ENCODE results near the gene SCN5A. TPM values are rescaled to one million over a fixed set of nuclear protein-coding genes. Genes with fewer than 3 reads are reported as not detected.

SCN5A gene
- total and polyA plus RNA-seq, 2 of the 8 experiments (the other 6 are each of a cell fraction or from before 2014, with no cell fraction given): 4.8 to 11.4 TPM

DNA sequence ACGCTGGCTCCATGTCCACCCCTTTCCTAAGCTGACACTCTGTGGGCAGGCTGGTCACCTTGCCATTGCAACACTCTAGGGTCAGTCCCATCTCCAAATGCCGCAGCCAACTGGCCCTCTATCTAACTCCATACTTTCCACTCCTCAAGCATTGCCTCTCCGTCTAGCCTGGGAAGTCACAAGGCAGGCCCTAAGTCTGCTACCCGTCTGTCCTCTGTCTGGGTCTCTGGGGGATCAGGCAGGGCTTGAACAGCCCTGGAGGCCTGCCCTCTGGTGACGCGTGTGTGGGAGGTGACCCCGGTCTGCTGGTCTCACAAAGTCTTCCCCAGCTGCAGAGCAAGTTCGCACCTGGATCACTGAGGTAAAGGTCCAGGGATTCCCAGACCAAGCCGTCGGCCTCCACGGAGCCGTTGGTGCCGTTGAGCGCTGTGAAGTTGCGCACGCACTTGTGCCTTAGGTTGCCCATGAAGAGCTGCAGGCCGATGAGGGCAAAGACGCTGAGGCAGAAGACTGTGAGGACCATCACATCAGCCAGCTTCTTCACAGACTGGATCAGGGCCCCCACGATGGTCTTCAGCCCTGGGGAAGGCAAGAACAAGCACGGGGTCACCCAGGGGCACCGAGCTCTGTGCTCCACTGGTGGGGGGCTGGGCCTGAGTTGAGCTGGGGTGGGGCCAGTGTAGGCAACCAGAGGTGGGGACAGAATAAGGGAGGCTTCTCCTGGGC lies 39.9 kb downstream of the SCN5A start:
- WGBS, 2 experiments (ENCODE audit: extremely low coverage in 1 of 2, insufficient coverage in 1 of 2, insufficient read length in 1 of 2, insufficient replicate concordance in 2 of 2, low coverage in 1 of 2, low lambda C conversion rate in 2 of 2, missing lambda C conversion rate in 1 of 2): 90% methylated on average over 21 of the region's 21 CpGs; no CpG with 5 or more reads in 1 of the 2 experiments
- no peak overlapping the region for H3K27ac ChIP-seq (ENCODE audit: low read depth, low read length)
- peaks cover 0 to 2% of the 10 kb centered on the region in 2 experiments for H4K20me1 ChIP-seq (replicated peaks in 1 of 2; ENCODE audit: control insufficient read depth in 1 of 2, insufficient read depth in 2 of 2, low read length in 2 of 2)
- no peaks in the 10 kb centered on the region for H3K79me1 ChIP-seq (ENCODE audit: low read depth, low read length)
- H3K79me2 ChIP-seq (ENCODE audit: control insufficient read depth in 1 of 2, insufficient read depth in 2 of 2, low read length in 2 of 2): no peaks in the 10 kb centered on the region
- H3K14ac ChIP-seq (ENCODE audit: insufficient read length): no peak overlapping the region
- H2BK15ac ChIP-seq (ENCODE audit: low read length): no peak overlapping the region
- H2AFZ ChIP-seq (ENCODE audit: low read length): no peak overlapping the region
- no peak overlapping the region for H3K18ac ChIP-seq (ENCODE audit: extremely low read depth, low read length)
- H2BK120ac ChIP-seq (replicated peaks; ENCODE audit: low read depth, low read length): no peak overlapping the region
- no peak overlapping the region for H2BK12ac ChIP-seq (ENCODE audit: low read depth, low read length)
- H4K5ac ChIP-seq (ENCODE audit: insufficient read length, low read depth, low read length): no peak overlapping the region
- no peak overlapping the region for H4K91ac ChIP-seq (replicated peaks; ENCODE audit: insufficient read length, low read length)
- no peak overlapping the region for H2AK5ac ChIP-seq (ENCODE audit: low read depth, low read length)
- H3K4me1 ChIP-seq (replicated peaks in 1 of 4; ENCODE audit: control insufficient read depth in 3 of 4, insufficient read depth in 4 of 4, low read length in 3 of 4): no peaks in the 10 kb centered on the region
- no peaks in the 10 kb centered on the region for H3K27me3 ChIP-seq (replicated peaks in 1 of 4; ENCODE audit: control insufficient read depth in 3 of 4, extremely low read depth in 1 of 4, insufficient read depth in 3 of 4, low read length in 3 of 4)
- no peak overlapping the region for H4K8ac ChIP-seq (ENCODE audit: extremely low read depth, insufficient read depth, low read length)
- no peak overlapping the region for H3K56ac ChIP-seq (replicated peaks; ENCODE audit: insufficient read length, low read depth, low read length)
- H3K9me3 ChIP-seq (ENCODE audit: insufficient read depth in 2 of 2, low read depth in 1 of 2, low read length in 1 of 2): no peaks in the 10 kb centered on the region
- no peak overlapping the region for H3K4me3 ChIP-seq (ENCODE audit: extremely low read depth in 1 of 4, insufficient read depth in 2 of 4, low read depth in 3 of 4, low read length in 4 of 4)
- H3K36me3 ChIP-seq (ENCODE audit: control insufficient read depth in 2 of 4, insufficient read depth in 4 of 4, low read length in 3 of 4): no peaks in the 10 kb centered on the region; a peak in 1 of 8 replicates
- no peak overlapping the region for H2BK20ac ChIP-seq (ENCODE audit: low read length)
- ChIA-PET POLR2A (ENCODE audit: partially characterized antibody) (no interaction called here), CTCF (ENCODE audit: partially characterized antibody) (interaction anchor here (1.1 to 30.9 kb wide), 3 partner anchors 27 to 88 kb away, joined by 3 to 538 read pairs (median 22); partner anchors contain the start of gene SCN5A)
- DNase-seq (ENCODE audit: low read depth in 1 of 2, low spot score in 2 of 2) (no peak), FAIRE-seq (no peak)
- no peak overlapping the region for H3K4ac ChIP-seq (replicated peaks; ENCODE audit: insufficient read length, low read depth, low read length)
- H3K4me2 ChIP-seq (ENCODE audit: insufficient read depth in 1 of 2, low read depth in 2 of 2, low read length in 2 of 2): no peak overlapping the region
- H2BK5ac ChIP-seq (ENCODE audit: low read depth, low read length): no peak overlapping the region
- H3K23me2 ChIP-seq (ENCODE audit: low read depth, low read length): no peaks in the 10 kb centered on the region
- no peak overlapping the region for H3K9ac ChIP-seq (replicated peaks in 1 of 4; ENCODE audit: extremely low read depth in 1 of 4, low read depth in 3 of 4, low read length in 3 of 4)
- no peak overlapping the region for H3K23ac ChIP-seq (ENCODE audit: insufficient read length)
- TF ChIP-seq GTF2F1 (IDR thresholded peaks at IDR 0.05; ENCODE audit: borderline replicate concordance, low read depth, low read length) (no peak), KDM4A (IDR thresholded peaks at IDR 0.05; ENCODE audit: low read depth, low read length, severe bottlenecking) (no peak), BCL11A (IDR thresholded peaks at IDR 0.05; ENCODE audit: low read depth in 2 of 2, low read length in 2 of 2) (no peak)
